HL-60 (cell line): ENCODE results near the gene VAV2.

Experiments
- DNase-seq, 2 experiments: peaks; one replicate each; pipeline ENCODE4 v3.0.0-alpha.2; 2010 to 2020; ENCODE audit warnings: low read depth in 1 of 2, low spot score in 1 of 2
- H3K27ac ChIP-seq: fragments of 250-450 bp; sonication (Bioruptor Pico); replicated peaks from 2 replicates; pipeline ENCODE4 v1.5.1; 2020; ENCODE audit warnings: mild to moderate bottlenecking, moderate library complexity
- H3K27me3 ChIP-seq: fragments of 250-450 bp; sonication (Bioruptor Pico); 2 replicates; pipeline ENCODE4 v1.5.1; 2021; ENCODE audit warnings: mild to moderate bottlenecking, moderate library complexity; ENCODE audit not compliant: insufficient read depth, poor library complexity, severe bottlenecking
- H3K4me3 ChIP-seq: replicated peaks from 2 replicates; pipeline ENCODE4 v1.5.1; 2011; ENCODE audit warnings: mild to moderate bottlenecking, control low read depth, low read length; ENCODE audit not compliant: insufficient read depth
- GABPA ChIP-seq: IDR thresholded peaks from 2 replicates; pipeline ENCODE4 v1.6.1; 2012; ENCODE audit warnings: low read depth
- POLR2AphosphoS5 ChIP-seq: IDR thresholded peaks from 2 replicates; pipeline ENCODE4 v1.6.1; 2012; ENCODE audit warnings: low read depth
- SPI1 ChIP-seq: IDR thresholded peaks from 2 replicates; pipeline ENCODE4 v1.6.1; 2012; ENCODE audit warnings: low read depth, mild to moderate bottlenecking, borderline replicate concordance
- TF ChIP-seq, protein P1 (sequence below): IDR thresholded peaks from 2 replicates; pipeline ENCODE4 v1.6.1; 2012; ENCODE audit warnings: low read depth; ENCODE audit not compliant: insufficient replicate concordance
- TF ChIP-seq, protein P2 (sequence below): IDR thresholded peaks from one replicate; pipeline ENCODE4 v1.5.1; 2011; ENCODE audit warnings: low read length, control low read depth, inconsistent platforms; ENCODE audit not compliant: insufficient read depth

Gene VAV2

DNA sequence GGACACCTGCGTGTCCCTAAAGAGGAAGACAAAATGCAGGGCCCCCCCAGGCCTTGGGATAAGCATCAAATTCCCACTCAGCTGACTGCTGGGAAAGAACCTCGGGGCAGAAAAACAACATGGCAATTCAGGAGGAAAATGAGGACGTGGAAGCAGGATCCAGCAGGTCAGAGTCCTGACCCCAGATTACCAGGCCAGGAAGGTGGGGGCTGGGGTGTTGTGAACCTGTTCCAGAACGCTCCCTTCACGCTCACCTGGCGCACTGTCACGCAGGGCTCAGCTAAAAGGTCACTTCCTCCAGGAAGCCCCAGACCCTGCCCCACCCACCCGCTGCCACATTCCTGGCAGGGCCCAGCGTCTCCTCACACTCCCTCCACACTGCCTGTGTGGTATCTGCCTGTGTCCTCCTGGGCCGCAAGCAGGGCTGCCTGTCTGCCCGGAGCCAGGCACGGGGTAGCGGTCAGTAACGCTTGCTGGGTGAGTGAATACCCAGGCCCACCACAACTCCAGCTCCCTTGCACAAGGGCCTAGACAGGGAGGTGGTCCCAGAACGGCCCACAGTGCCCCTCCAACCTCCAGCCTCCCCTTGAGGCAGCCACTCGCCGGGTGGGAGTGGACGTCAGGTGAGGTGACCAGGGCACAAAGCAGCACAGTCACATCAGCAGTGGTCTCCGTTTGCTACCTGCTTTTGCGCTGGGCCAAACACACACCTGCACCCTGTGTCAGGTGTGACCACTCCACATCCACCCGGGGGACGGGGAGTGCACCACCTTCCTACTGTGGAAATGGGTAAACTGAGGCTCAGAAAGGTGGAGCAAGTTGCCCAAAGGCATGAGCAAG lies 18.1 kb downstream of the VAV2 start:
- no peak overlapping the region for H3K4me3 ChIP-seq
- DNase-seq, result no peak
- no peaks in the 10 kb centered on the region for H3K27me3 ChIP-seq
- no peak overlapping the region for H3K27ac ChIP-seq
- TF ChIP-seq POLR2AphosphoS5 (no peak), GABPA (no peak), SPI1 (no peak)
- TF ChIP-seq, protein P1, sequence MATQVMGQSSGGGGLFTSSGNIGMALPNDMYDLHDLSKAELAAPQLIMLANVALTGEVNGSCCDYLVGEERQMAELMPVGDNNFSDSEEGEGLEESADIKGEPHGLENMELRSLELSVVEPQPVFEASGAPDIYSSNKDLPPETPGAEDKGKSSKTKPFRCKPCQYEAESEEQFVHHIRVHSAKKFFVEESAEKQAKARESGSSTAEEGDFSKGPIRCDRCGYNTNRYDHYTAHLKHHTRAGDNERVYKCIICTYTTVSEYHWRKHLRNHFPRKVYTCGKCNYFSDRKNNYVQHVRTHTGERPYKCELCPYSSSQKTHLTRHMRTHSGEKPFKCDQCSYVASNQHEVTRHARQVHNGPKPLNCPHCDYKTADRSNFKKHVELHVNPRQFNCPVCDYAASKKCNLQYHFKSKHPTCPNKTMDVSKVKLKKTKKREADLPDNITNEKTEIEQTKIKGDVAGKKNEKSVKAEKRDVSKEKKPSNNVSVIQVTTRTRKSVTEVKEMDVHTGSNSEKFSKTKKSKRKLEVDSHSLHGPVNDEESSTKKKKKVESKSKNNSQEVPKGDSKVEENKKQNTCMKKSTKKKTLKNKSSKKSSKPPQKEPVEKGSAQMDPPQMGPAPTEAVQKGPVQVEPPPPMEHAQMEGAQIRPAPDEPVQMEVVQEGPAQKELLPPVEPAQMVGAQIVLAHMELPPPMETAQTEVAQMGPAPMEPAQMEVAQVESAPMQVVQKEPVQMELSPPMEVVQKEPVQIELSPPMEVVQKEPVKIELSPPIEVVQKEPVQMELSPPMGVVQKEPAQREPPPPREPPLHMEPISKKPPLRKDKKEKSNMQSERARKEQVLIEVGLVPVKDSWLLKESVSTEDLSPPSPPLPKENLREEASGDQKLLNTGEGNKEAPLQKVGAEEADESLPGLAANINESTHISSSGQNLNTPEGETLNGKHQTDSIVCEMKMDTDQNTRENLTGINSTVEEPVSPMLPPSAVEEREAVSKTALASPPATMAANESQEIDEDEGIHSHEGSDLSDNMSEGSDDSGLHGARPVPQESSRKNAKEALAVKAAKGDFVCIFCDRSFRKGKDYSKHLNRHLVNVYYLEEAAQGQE, result no peak
- TF ChIP-seq, protein P2, sequence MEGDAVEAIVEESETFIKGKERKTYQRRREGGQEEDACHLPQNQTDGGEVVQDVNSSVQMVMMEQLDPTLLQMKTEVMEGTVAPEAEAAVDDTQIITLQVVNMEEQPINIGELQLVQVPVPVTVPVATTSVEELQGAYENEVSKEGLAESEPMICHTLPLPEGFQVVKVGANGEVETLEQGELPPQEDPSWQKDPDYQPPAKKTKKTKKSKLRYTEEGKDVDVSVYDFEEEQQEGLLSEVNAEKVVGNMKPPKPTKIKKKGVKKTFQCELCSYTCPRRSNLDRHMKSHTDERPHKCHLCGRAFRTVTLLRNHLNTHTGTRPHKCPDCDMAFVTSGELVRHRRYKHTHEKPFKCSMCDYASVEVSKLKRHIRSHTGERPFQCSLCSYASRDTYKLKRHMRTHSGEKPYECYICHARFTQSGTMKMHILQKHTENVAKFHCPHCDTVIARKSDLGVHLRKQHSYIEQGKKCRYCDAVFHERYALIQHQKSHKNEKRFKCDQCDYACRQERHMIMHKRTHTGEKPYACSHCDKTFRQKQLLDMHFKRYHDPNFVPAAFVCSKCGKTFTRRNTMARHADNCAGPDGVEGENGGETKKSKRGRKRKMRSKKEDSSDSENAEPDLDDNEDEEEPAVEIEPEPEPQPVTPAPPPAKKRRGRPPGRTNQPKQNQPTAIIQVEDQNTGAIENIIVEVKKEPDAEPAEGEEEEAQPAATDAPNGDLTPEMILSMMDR, result no peak

- no peak for DNase-seq
- Histone ChIP-seq H3K27me3 (no peaks in the 10 kb centered on the region), H3K4me3 (no peak overlapping the region), H3K27ac (no peak overlapping the region)
- TF ChIP-seq POLR2AphosphoS5 (no peak), SPI1 (no peak)
Observed at GRCh38 chr9:133973111-133973790, 18.9 kb downstream of the VAV2 start.

DNA sequence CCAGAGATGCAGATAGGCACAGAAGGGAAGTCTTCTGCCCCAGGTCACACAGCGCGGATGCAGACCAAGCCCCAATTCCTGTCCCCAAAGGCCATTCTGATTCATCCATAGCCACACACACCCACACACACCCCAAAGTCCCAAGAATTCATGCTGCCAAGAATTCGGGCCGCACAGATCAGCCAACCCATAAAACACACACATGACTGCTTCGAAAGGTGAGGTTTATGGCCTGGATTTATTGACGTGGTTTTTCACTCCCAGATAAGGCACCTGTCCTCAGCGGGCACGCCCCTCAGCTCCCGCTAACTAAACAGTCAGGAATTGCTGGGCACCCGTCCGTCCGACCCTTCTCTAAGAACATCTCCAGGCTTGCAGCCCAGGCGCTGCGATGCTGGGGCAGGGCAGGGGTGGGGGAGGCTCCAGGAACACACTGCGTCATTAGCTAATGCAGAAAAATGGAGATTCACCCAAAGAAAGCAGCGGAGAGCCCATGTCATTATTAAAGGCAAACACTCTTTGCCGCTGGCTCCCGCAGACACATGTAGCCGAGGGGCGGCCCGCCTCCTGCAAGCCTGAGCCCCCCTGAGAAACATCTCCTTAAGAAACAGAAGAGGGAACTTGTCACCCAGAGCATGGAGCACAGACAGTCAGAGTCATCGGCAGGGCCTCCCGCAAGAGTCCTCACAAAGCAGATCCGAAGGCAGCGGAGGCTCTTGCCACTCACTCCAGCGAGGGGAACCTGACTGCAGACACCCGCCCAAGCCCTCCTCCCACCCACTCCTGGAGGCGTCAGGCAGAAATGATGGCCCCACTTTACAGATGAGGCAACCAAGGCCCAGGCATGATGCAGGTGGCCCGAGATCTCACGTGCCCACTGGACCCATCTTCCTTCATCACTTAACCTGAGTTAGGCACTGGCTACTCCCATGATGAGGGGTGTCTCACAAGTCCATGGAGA lies 19.9 kb downstream of the VAV2 start:
- no peak for TF ChIP-seq GABPA
- no peak for TF ChIP-seq POLR2AphosphoS5
- TF ChIP-seq SPI1, result no peak
- TF ChIP-seq, protein P2, result no peak
- TF ChIP-seq, protein P1, result no peak
- Histone ChIP-seq H3K4me3 (no peak overlapping the region), H3K27me3 (no peaks in the 10 kb centered on the region), H3K27ac (no peak overlapping the region)
- DNase-seq, result no peak
